Stomach (tissue), 9 donors: ENCODE results near the gene ATG10. TPM values are rescaled to one million over a fixed set of nuclear protein-coding genes. Genes with fewer than 3 reads are reported as not detected.

Experiments
- DNase-seq, 2 donors: peaks; one replicate each; pipeline versions ENCODE4 v3.0.0 to v3.0.0-alpha.2; 2013 to 2019
- H3K27ac ChIP-seq, 5 donors: fragments of 200-600 bp in 4 of 5; sonication (generic) in 4 of 5; one replicate each; pipeline ENCODE4 v1.5.1; 2013 to 2019; ENCODE audit warnings: mild to moderate bottlenecking in 1 of 5, moderate library complexity in 1 of 5
- H3K27me3 ChIP-seq, 3 donors: fragments of 200-600 bp; sonication (generic); one replicate each; pipeline ENCODE4 v1.5.1; 2017 to 2019; ENCODE audit warnings: mixed run types in 1 of 3
- H3K36me3 ChIP-seq, 4 donors: fragments of 200-600 bp; sonication (generic); 1 replicate in 3 of 4; 2 replicates in 1 of 4; pipeline ENCODE4 v1.5.1; 2016 to 2019
- H3K4me1 ChIP-seq, 4 donors: fragments of 200-600 bp; sonication (generic); one replicate each; pipeline ENCODE4 v1.5.1; 2016 to 2019
- H3K4me3 ChIP-seq, 4 donors: fragments of 200-600 bp; sonication (generic) in 3 of 4; one replicate each; pipeline ENCODE4 v1.5.1; 2016 to 2019; ENCODE audit warnings: mild to moderate bottlenecking in 1 of 4
- H3K9me3 ChIP-seq, 4 donors: fragments of 200-600 bp; sonication (generic); one replicate each; pipeline ENCODE4 v1.5.1; 2016 to 2019
- EP300 ChIP-seq: sonication (generic); formaldehyde crosslinking; IDR thresholded peaks from one replicate; pipeline ENCODE4 v1.6.1; 2017; ENCODE audit warnings: antibody characterized with exemption
- POLR2A ChIP-seq, 4 donors: fragments of 450-650 bp; IDR thresholded peaks; one replicate each; pipeline ENCODE4 v1.6.1; 2016; ENCODE audit warnings: antibody characterized with exemption in 4 of 4, control low read depth in 2 of 4, mild to moderate bottlenecking in 1 of 4, moderate library complexity in 1 of 4
- POLR2AphosphoS5 ChIP-seq, 3 donors: sonication (generic); formaldehyde crosslinking; IDR thresholded peaks; one replicate each; pipeline ENCODE4 v1.6.1; 2016; ENCODE audit warnings: antibody characterized with exemption in 3 of 3
- WGBS, 5 donors: extraction: QIAGEN DNeasy Blood & Tissue Kit in 3 of 5; methylation state at CpG; one replicate each; pipeline versions ENCODE4 v1.1.5 to v1.1.7; 2013 to 2018; 5-methylcytosine and 5-hydroxymethylcytosine counted together
- intact Hi-C: fragments of 100-400 bp; cut with DNase I; formaldehyde crosslinking; loops from one replicate; pipeline ENCODE4 v1.15.1; 2023; ENCODE audit warnings: low total_unique reads
- polyA plus RNA-seq, 3 donors: library from polyadenylated mRNA; stranded (reverse); fragments of 200-250 nt; gene quantifications; one replicate each; pipeline ENCODE4 v1.2.3, GENCODE V29; 2013
- total RNA-seq, 5 donors: library from RNA; depleted of rRNA; stranded (reverse); fragments of >200 nt; gene quantifications; one replicate each; pipeline versions ENCODE4 v1.1.0 to v1.2.3, GENCODE V29; 2014 to 2016
- TF ChIP-seq, protein P1 (sequence below), 7 experiments: fragments of 450-650 bp in 4 of 7; fragments of 200-600 bp in 3 of 7; sonication (generic) in 3 of 7; IDR thresholded peaks; one replicate each; pipeline ENCODE4 v1.5.1; 2016 to 2019; ENCODE audit warnings: antibody characterized with exemption in 7 of 7, control low read depth in 2 of 7, mild to moderate bottlenecking in 1 of 7
- donor health status: healthy with polysubstance abuse.
- donor health status: Bipolar disorder and iron deficiency.
- donor health status: healthy.

ATG10 gene
- total and polyA plus RNA-seq, 8 donors: 0.58 to 16.5 (median 4.3) TPM

DNA sequence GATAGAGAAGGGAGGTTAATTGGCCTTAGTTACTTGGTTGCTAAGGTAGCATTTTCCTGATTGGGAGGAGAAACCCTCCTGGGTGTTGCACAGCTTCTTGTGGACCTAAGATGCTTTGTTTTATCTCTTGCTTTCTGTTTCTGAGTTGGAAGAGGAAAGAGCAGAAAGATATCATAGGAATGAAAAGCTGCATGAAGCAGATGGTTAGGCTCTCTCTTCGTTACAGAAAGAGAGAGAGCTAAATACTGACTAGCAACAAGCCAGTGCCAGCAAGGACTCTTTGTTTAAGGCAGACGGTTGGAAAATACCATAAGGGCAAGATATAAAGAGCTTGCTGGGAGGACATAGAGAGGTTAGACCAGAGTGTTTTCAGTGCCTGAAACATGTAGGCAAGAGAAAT lies 103.1 kb downstream of the ATG10 start:
- Histone ChIP-seq H3K27ac (no peak overlapping the region), H3K9me3 (no peaks in the 10 kb centered on the region), H3K27me3 (no peaks in the 10 kb centered on the region), H3K4me1 (peaks cover 0 to 4% (median 0%) of the 10 kb centered on the region in 4 donors), H3K36me3 (no peaks in the 10 kb centered on the region), H3K4me3 (no peak overlapping the region)
- WGBS, 5 donors: 44 to 80% (median 65%) methylated on average over 2 of the region's 2 CpGs
- peak in 1 of 2 donors; percentile 16 for DNase-seq
- TF ChIP-seq POLR2A (IDR thresholded peaks at IDR 0.05) (no peak), EP300 (no peak), POLR2AphosphoS5 (IDR thresholded peaks at IDR 0.05) (no peak)
- TF ChIP-seq, protein P1, sequence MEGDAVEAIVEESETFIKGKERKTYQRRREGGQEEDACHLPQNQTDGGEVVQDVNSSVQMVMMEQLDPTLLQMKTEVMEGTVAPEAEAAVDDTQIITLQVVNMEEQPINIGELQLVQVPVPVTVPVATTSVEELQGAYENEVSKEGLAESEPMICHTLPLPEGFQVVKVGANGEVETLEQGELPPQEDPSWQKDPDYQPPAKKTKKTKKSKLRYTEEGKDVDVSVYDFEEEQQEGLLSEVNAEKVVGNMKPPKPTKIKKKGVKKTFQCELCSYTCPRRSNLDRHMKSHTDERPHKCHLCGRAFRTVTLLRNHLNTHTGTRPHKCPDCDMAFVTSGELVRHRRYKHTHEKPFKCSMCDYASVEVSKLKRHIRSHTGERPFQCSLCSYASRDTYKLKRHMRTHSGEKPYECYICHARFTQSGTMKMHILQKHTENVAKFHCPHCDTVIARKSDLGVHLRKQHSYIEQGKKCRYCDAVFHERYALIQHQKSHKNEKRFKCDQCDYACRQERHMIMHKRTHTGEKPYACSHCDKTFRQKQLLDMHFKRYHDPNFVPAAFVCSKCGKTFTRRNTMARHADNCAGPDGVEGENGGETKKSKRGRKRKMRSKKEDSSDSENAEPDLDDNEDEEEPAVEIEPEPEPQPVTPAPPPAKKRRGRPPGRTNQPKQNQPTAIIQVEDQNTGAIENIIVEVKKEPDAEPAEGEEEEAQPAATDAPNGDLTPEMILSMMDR (IDR thresholded peaks at IDR 0.05): no peak
- intact Hi-C loops: no loop called here

GRCh38 chr5:82077496-82077895 lies 105.7 kb downstream of the ATG10 start:
- Histone ChIP-seq H3K27me3 (no peaks in the 10 kb centered on the region), H3K36me3 (no peaks in the 10 kb centered on the region), H3K4me1 (peaks cover 0 to 4% (median 0%) of the 10 kb centered on the region in 4 donors), H3K9me3 (no peaks in the 10 kb centered on the region), H3K4me3 (no peak overlapping the region), H3K27ac (no peak overlapping the region)
- no peak for DNase-seq
- TF ChIP-seq EP300: no peak
- TF ChIP-seq POLR2AphosphoS5 (IDR thresholded peaks at IDR 0.05): no peak
- TF ChIP-seq, protein P1 (IDR thresholded peaks at IDR 0.05): no peak
- TF ChIP-seq POLR2A (IDR thresholded peaks at IDR 0.05): no peak
- 88 to 96% (median 94%) methylated on average over 5 of the region's 5 CpGs for WGBS, 5 donors
- intact Hi-C loops: no loop called here

DNA sequence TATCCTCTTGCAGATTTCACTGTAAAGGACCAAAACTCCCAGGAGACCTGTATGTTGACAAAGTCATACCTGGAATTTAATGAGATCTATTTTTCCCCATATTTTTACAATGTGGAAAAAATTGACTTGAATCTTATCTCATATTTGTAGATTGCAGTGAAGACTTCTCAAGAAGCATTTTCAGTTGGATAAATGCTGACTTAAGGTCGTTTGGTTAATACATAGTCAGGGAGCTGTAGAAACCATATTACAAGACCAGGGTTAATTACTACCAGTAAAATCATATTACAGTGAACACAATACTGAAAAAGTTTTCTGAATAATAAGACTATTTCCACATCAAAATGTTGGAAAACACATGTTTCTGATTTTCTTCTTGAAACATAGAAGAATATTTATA lies 119.8 kb downstream of the ATG10 start:
- Histone ChIP-seq H3K4me1 (no peaks in the 10 kb centered on the region), H3K27me3 (no peaks in the 10 kb centered on the region), H3K27ac (no peak overlapping the region), H3K9me3 (peaks cover 3 to 39% (median 20%) of the 10 kb centered on the region in 4 donors), H3K4me3 (no peak overlapping the region), H3K36me3 (peaks cover 0 to 3% (median 0%) of the 10 kb centered on the region in 4 donors)
- WGBS, 5 donors: 70 to 89% (median 81%) methylated on average over 1 of the region's 1 CpG
- DNase-seq: no peak
- no peak for TF ChIP-seq POLR2A (IDR thresholded peaks at IDR 0.05)
- TF ChIP-seq, protein P1 (IDR thresholded peaks at IDR 0.05): no peak
- no peak for TF ChIP-seq EP300
- no peak for TF ChIP-seq POLR2AphosphoS5 (IDR thresholded peaks at IDR 0.05)
- intact Hi-C loops: no loop called here

DNA sequence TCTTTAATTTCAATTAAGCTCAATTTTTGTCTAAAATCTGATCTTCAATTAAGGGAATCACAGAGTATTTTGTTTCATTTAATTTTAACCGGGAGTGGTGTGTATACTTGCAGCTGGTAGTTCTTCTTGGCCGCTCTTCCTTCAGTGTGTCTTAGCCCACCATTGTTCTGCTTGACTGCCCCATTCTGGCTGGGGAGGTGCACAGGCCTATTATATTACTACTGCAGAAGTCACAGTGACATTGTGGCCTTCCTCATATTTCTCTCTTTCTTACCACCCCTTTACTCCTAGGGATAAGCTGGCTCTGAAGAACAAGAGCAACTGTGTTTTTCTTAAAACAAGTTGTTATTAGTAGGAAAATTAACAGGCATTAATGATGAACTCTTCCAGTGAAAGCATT lies 123.7 kb downstream of the ATG10 start:
- Histone ChIP-seq H3K36me3 (no peaks in the 10 kb centered on the region), H3K27me3 (no peaks in the 10 kb centered on the region), H3K9me3 (peaks cover 3 to 20% (median 11%) of the 10 kb centered on the region in 4 donors), H3K4me3 (no peak overlapping the region), H3K4me1 (no peaks in the 10 kb centered on the region), H3K27ac (no peak overlapping the region)
- 93 to 96% (median 93%) methylated on average over 2 of the region's 2 CpGs for WGBS, 5 donors
- DNase-seq: no peak
- intact Hi-C loops: no loop called here
- TF ChIP-seq POLR2A (IDR thresholded peaks at IDR 0.05) (no peak), EP300 (no peak), POLR2AphosphoS5 (IDR thresholded peaks at IDR 0.05) (no peak)
- TF ChIP-seq, protein P1 (IDR thresholded peaks at IDR 0.05): no peak
